GM23338 (cell line): ENCODE results near the gene NT5DC4. TPM values are rescaled to one million over a fixed set of nuclear protein-coding genes. Genes with fewer than 3 reads are reported as not detected.

Source experiments
- ATAC-seq: fragments of 200-7000 bp; cut with Tn5 transposase; 3 replicates; pipeline ENCODE4 v1.9.1; 2020
- DNase-seq: peaks from one replicate; pipeline ENCODE4 v3.0.0-alpha.2; 2015; ENCODE audit warnings: low spot score
- H2AFZ ChIP-seq: fragments of 200-600 bp; sonication (generic); 2 replicates; pipeline ENCODE4 v1.8.0; 2016; ENCODE audit warnings: antibody characterized with exemption, mild to moderate bottlenecking, moderate library complexity
- H3F3A ChIP-seq: fragments of 200-600 bp; sonication (generic); replicated peaks from 2 replicates; pipeline ENCODE4 v1.8.0; 2017; ENCODE audit warnings: antibody characterized with exemption, mixed run types, low read depth
- H3K27ac ChIP-seq: fragments of 200-600 bp; sonication (generic); 2 replicates; pipeline ENCODE4 v1.6.1; 2016; ENCODE audit warnings: low read depth
- H3K27me3 ChIP-seq: fragments of 200-600 bp; sonication (generic); 2 replicates; pipeline ENCODE4 v1.8.0; 2016; ENCODE audit warnings: mild to moderate bottlenecking, mixed run types, moderate library complexity; ENCODE audit not compliant: insufficient read depth
- H3K36me3 ChIP-seq: fragments of 200-600 bp; sonication (generic); 2 replicates; pipeline ENCODE4 v1.8.0; 2016; ENCODE audit warnings: mild to moderate bottlenecking; ENCODE audit not compliant: insufficient read depth
- H3K4me1 ChIP-seq: fragments of 200-600 bp; sonication (generic); 2 replicates; pipeline ENCODE4 v1.8.0; 2016; ENCODE audit warnings: mild to moderate bottlenecking, moderate library complexity; ENCODE audit not compliant: insufficient read depth
- H3K4me2 ChIP-seq: fragments of 200-600 bp; sonication (generic); 2 replicates; pipeline ENCODE4 v1.7.1; 2017; ENCODE audit warnings: mixed run types
- H3K4me3 ChIP-seq: fragments of 200-600 bp; sonication (generic); 2 replicates; pipeline ENCODE4 v1.6.1; 2016; ENCODE audit warnings: mixed run types
- H3K79me2 ChIP-seq: fragments of 200-600 bp; sonication (generic); replicated peaks from 2 replicates; pipeline ENCODE4 v1.8.0; 2017; ENCODE audit warnings: mild to moderate bottlenecking; ENCODE audit not compliant: insufficient read depth
- H3K9me2 ChIP-seq: fragments of 200-600 bp; sonication (generic); 2 replicates; pipeline ENCODE4 v1.8.0; 2017; ENCODE audit not compliant: insufficient read depth
- H4K20me1 ChIP-seq: fragments of 200-600 bp; sonication (generic); replicated peaks from 2 replicates; pipeline ENCODE4 v1.8.0; 2017; ENCODE audit warnings: mild to moderate bottlenecking; ENCODE audit not compliant: insufficient read depth
- H3K27ac Mint-ChIP-seq: 2 replicates; pipeline ENCODE4 v1.8.0; 2020; ENCODE audit warnings: inconsistent platforms, mild to moderate bottlenecking, moderate library complexity, mixed read lengths
- H3K27me3 Mint-ChIP-seq: 3 replicates; pipeline ENCODE4 v1.8.0; 2022; ENCODE audit warnings: low read depth, mild to moderate bottlenecking, moderate library complexity, mixed read lengths, inconsistent platforms; ENCODE audit not compliant: insufficient read depth, poor library complexity
- H3K36me3 Mint-ChIP-seq: 3 replicates; pipeline ENCODE4 v1.8.0; 2021; ENCODE audit warnings: low read depth, mild to moderate bottlenecking, inconsistent platforms, moderate library complexity, mixed read lengths
- H3K4me1 Mint-ChIP-seq: 3 replicates; pipeline ENCODE4 v1.8.0; 2020; ENCODE audit warnings: mild to moderate bottlenecking, inconsistent platforms, mixed read lengths
- H3K4me3 Mint-ChIP-seq: 3 replicates; pipeline ENCODE4 v1.8.0; 2021; ENCODE audit warnings: moderate library complexity, mild to moderate bottlenecking, inconsistent platforms, mixed read lengths
- H3K9me3 Mint-ChIP-seq: 3 replicates; pipeline ENCODE4 v1.8.0; 2020; ENCODE audit warnings: moderate library complexity, mild to moderate bottlenecking, inconsistent platforms, mixed read lengths
- CREB1 ChIP-seq: fragments of 250-450 bp; sonication (Bioruptor Pico); IDR thresholded peaks from 2 replicates; pipeline ENCODE4 v1.5.0; 2020; ENCODE audit warnings: low read depth, mild to moderate bottlenecking, moderate library complexity
- CTCF ChIP-seq, 2 experiments: fragments of 200-600 bp in 1 of 2; sonication (generic) in 1 of 2; conservative IDR thresholded peaks; 2 replicates each; pipeline versions ENCODE4 v1.5.1 to v1.6.1; 2016 to 2017; ENCODE audit warnings: antibody characterized with exemption in 2 of 2, low read depth in 2 of 2, mild to moderate bottlenecking in 2 of 2, moderate library complexity in 1 of 2
- ETS1 ChIP-seq: IDR thresholded peaks from 2 replicates; pipeline ENCODE4 v1.6.1; 2016; ENCODE audit warnings: antibody characterized with exemption
- EZH2 ChIP-seq: fragments of 200-600 bp; sonication (generic); IDR thresholded peaks from one replicate; pipeline ENCODE4 v1.8.0; 2017; ENCODE audit warnings: antibody characterized with exemption, mild to moderate bottlenecking, low read depth; ENCODE audit not compliant: unreplicated experiment
- EZH2phosphoT487 ChIP-seq: fragments of 200-600 bp; sonication (generic); IDR thresholded peaks from one replicate; pipeline ENCODE4 v1.8.1; 2018; ENCODE audit warnings: antibody characterized with exemption; ENCODE audit not compliant: unreplicated experiment
- JUNB ChIP-seq: IDR thresholded peaks from one replicate; pipeline ENCODE4 v1.6.1; 2016; ENCODE audit warnings: antibody characterized with exemption; ENCODE audit not compliant: unreplicated experiment
- POLR2AphosphoS5 ChIP-seq: IDR thresholded peaks from 2 replicates; pipeline ENCODE4 v1.6.1; 2016; ENCODE audit warnings: antibody characterized with exemption, low read depth
- REST ChIP-seq: IDR thresholded peaks from one replicate; pipeline ENCODE4 v1.6.1; 2018; ENCODE audit warnings: antibody characterized with exemption; ENCODE audit not compliant: unreplicated experiment
- STAT1 ChIP-seq: IDR thresholded peaks from one replicate; pipeline ENCODE4 v1.6.1; 2016; ENCODE audit warnings: antibody characterized with exemption; ENCODE audit not compliant: unreplicated experiment
- ZNF114 ChIP-seq: fragments of 250-450 bp; sonication (Bioruptor Pico); IDR thresholded peaks from 2 replicates; pipeline ENCODE4 v1.5.0; 2020; ENCODE audit warnings: mild to moderate bottlenecking, moderate library complexity
- ZNF331 ChIP-seq: fragments of 250-450 bp; sonication (Bioruptor Pico); IDR thresholded peaks from 2 replicates; pipeline ENCODE4 v1.5.0; 2020; ENCODE audit warnings: low read depth, mild to moderate bottlenecking, moderate library complexity
- ZNF462 ChIP-seq: fragments of 250-450 bp; sonication (Bioruptor Pico); IDR thresholded peaks from 2 replicates; pipeline ENCODE4 v1.5.0; 2020; ENCODE audit warnings: mild to moderate bottlenecking, moderate library complexity
- polyA plus RNA-seq: library from polyadenylated mRNA; unstranded; fragments of >200 nt; fragmentation: Nextera tagmentation; extraction: Ambion mirVana; gene quantifications from 2 replicates; pipeline ENCODE4 v1.2.1, GENCODE V29; 2016
- total RNA-seq: library from RNA; depleted of rRNA; stranded (reverse); fragments of >200 nt; shearing (Covaris generic); gene quantifications from 2 replicates; pipeline ENCODE4 v1.2.3, GENCODE V29; 2014

The NT5DC4 gene
- total and polyA plus RNA-seq, 2 experiments from 2014 or later, result not detected

GRCh38 chr2:112699984-112700667 lies 20.7 kb upstream of the NT5DC4 start:
- DNase-seq, result no peak
- ATAC-seq, result no peak
- H3K27ac Mint-ChIP-seq, result no peak overlapping the region

More at GRCh38 chr2:112699984-112700667, 20.7 kb upstream of the NT5DC4 start:
- Histone ChIP-seq H3K4me1 (no peaks in the 10 kb centered on the region), H3F3A (no peaks in the 10 kb centered on the region), H3K9me2 (no peaks in the 10 kb centered on the region), H3K4me2 (no peak overlapping the region), H3K27me3 (no peaks in the 10 kb centered on the region), H2AFZ (no peak overlapping the region), H3K36me3 (no peaks in the 10 kb centered on the region), H3K4me3 (no peak overlapping the region), H3K79me2 (no peaks in the 10 kb centered on the region), H4K20me1 (no peaks in the 10 kb centered on the region), H3K27ac (no peak overlapping the region)
- Mint-ChIP-seq H3K4me3 (no peak overlapping the region), H3K9me3 (no peaks in the 10 kb centered on the region), H3K36me3 (no peaks in the 10 kb centered on the region), H3K4me1 (no peaks in the 10 kb centered on the region), H3K27me3 (no peaks in the 10 kb centered on the region)
- TF ChIP-seq ZNF462 (CRISPR knock-in tag), result no peak
- no peak for TF ChIP-seq ZNF331 (CRISPR knock-in tag)
- no peak for TF ChIP-seq POLR2AphosphoS5
- TF ChIP-seq EZH2, result no peak
- no peak for TF ChIP-seq CTCF (conservative IDR thresholded peaks at IDR 0.05; ENCODE audit: low read depth in 2 of 2)
- no peak for TF ChIP-seq STAT1
- no peak for TF ChIP-seq ZNF114 (CRISPR knock-in tag)
- TF ChIP-seq EZH2phosphoT487, result no peak
- no peak for TF ChIP-seq CREB1
- no peak for TF ChIP-seq ETS1
- no peak for TF ChIP-seq JUNB
- no peak for TF ChIP-seq REST
